GM15510 (cell line): ENCODE measurements around the gene PRRX1.

ENCODE experiments used
- POLR2A ChIP-seq: IDR thresholded peaks from 3 replicates; pipeline ENCODE4 v1.6.1; 2011; ENCODE audit warnings: borderline replicate concordance; ENCODE audit not compliant: insufficient read length; ENCODE audit errors: extremely low read depth

PRRX1 gene

GRCh38 chr1:170714938-170715337 is 51.0 kb downstream of the PRRX1 start:
- TF ChIP-seq POLR2A, result no peak

- no peak for TF ChIP-seq POLR2A
These were observed 53.0 kb downstream of the PRRX1 start for GRCh38 chr1:170716835-170717429.

- TF ChIP-seq POLR2A, result no peak
These were observed 56.7 kb downstream of the PRRX1 start for GRCh38 chr1:170720661-170721060.

GRCh38 chr1:170721621-170722020 is 57.7 kb downstream of the PRRX1 start:
- TF ChIP-seq POLR2A, result no peak

- TF ChIP-seq POLR2A, result no peak
These were observed 59.6 kb downstream of the PRRX1 start for GRCh38 chr1:170723518-170723917.

GRCh38 chr1:170725326-170725725 is 61.4 kb downstream of the PRRX1 start:
- TF ChIP-seq POLR2A, result no peak

GRCh38 chr1:170727963-170728362 is 64.0 kb downstream of the PRRX1 start:
- TF ChIP-seq POLR2A, result no peak

GRCh38 chr1:170729225-170730002 is 65.5 kb downstream of the PRRX1 start:
- no peak for TF ChIP-seq POLR2A

- TF ChIP-seq POLR2A, result no peak
These were observed 66.1 kb downstream of the PRRX1 start for GRCh38 chr1:170730014-170730413.

GRCh38 chr1:170730438-170730837 is 66.5 kb downstream of the PRRX1 start:
- TF ChIP-seq POLR2A, result no peak

- no peak for TF ChIP-seq POLR2A
These were observed 67.8 kb downstream of the PRRX1 start for GRCh38 chr1:170731566-170732251.

GRCh38 chr1:170732252-170732588 is 68.3 kb downstream of the PRRX1 start:
- no peak for TF ChIP-seq POLR2A

GRCh38 chr1:170734412-170735175 is 70.7 kb downstream of the PRRX1 start:
- no peak for TF ChIP-seq POLR2A

GRCh38 chr1:170735366-170736263 is 71.7 kb downstream of the PRRX1 start:
- no peak for TF ChIP-seq POLR2A
